A673 (cell line): Measurements from ENCODE around the gene ANKRD13A.

Source experiments
- CTCF ChIP-seq: fragments of 300-800, 200-600 bp; sonication (generic); conservative IDR thresholded peaks from 2 replicates; pipeline ENCODE4 v1.5.1; 2017; ENCODE audit warnings: low read depth, mild to moderate bottlenecking, antibody characterized with exemption, low read length, moderate library complexity, mixed read lengths
- EZH2 ChIP-seq: fragments of 200-600 bp; sonication (generic); IDR thresholded peaks from 2 replicates; pipeline ENCODE4 v1.6.1; 2017; ENCODE audit warnings: borderline replicate concordance, low read depth, mild to moderate bottlenecking, mixed read lengths, antibody characterized with exemption, low read length; ENCODE audit not compliant: poor library complexity, severe bottlenecking

- no peak for TF ChIP-seq CTCF
- TF ChIP-seq EZH2, result no peak
These were observed 48.6 kb upstream of the ANKRD13A start for GRCh38 chr12:109950625-109951024.
